ENCODE results near the gene TAB3.

The TAB3 gene

GRCh38 chrX:30918480-30918879 lies 29.4 kb upstream of the TAB3 start (continued):
- TF ChIP-seq ZNF692 (tag by site-specific recombination; IDR thresholded peaks at IDR 0.05): no peak

- Histone ChIP-seq H3K36me3 (ENCODE audit: control insufficient read depth in 2 of 2, insufficient read depth in 1 of 2, low read length in 2 of 2) (no peaks in the 10 kb centered on the region), H3K4me1 (ENCODE audit: control insufficient read depth, insufficient read depth, low read length) (no peaks in the 10 kb centered on the region), H3K27ac (ENCODE audit: extremely low read depth, low read depth, low read length) (no peak overlapping the region), H3K9me3 (ENCODE audit: control insufficient read depth, insufficient read depth, low read depth, low read length) (no peaks in the 10 kb centered on the region), H3K4me3 (ENCODE audit: low read depth, low read length) (no peak overlapping the region)
- TF ChIP-seq PRDM10 (tag by site-specific recombination; IDR thresholded peaks at IDR 0.05): 0 out of 2 replicates have a peak, but pooled peaks have one; percentile 28
- TF ChIP-seq ZFP41 (tag by site-specific recombination; IDR thresholded peaks at IDR 0.05; ENCODE audit: borderline replicate concordance): no peak
- TF ChIP-seq KLF10 (tag by site-specific recombination; IDR thresholded peaks at IDR 0.05): no peak
- TF ChIP-seq ZNF623 (tag by site-specific recombination; IDR thresholded peaks at IDR 0.05): no peak
- no peak for TF ChIP-seq ZNF324 (tag by site-specific recombination; IDR thresholded peaks at IDR 0.05)
- POLR2A ChIA-PET: no interaction called here
- CTCF ChIA-PET: no interaction called here
Observed at GRCh38 chrX:30913492-30913891, 24.4 kb upstream of the TAB3 start.

GRCh38 chrX:30910124-30910860 lies 21.2 kb upstream of the TAB3 start:
- CTCF ChIA-PET: interaction anchor here (0.7 kb wide), 1 partner anchor 136 kb away, joined by 4 read pairs; no protein-coding TSS in a partner anchor

More at GRCh38 chrX:30910124-30910860, 21.2 kb upstream of the TAB3 start:
- Histone ChIP-seq H3K4me1 (ENCODE audit: control insufficient read depth, insufficient read depth, low read length) (no peaks in the 10 kb centered on the region), H3K4me3 (ENCODE audit: low read depth, low read length) (no peak overlapping the region), H3K36me3 (ENCODE audit: control insufficient read depth in 2 of 2, insufficient read depth in 1 of 2, low read length in 2 of 2) (no peaks in the 10 kb centered on the region), H3K9me3 (ENCODE audit: control insufficient read depth, insufficient read depth, low read depth, low read length) (no peaks in the 10 kb centered on the region), H3K27ac (ENCODE audit: extremely low read depth, low read depth, low read length) (no peak overlapping the region)
- TF ChIP-seq ZNF404 (tag by site-specific recombination; IDR thresholded peaks at IDR 0.05) (no peak), ZNF843 (tag by site-specific recombination; IDR thresholded peaks at IDR 0.05) (no peak), ZBTB48 (tag by site-specific recombination; IDR thresholded peaks at IDR 0.05) (no peak), ZNF121 (tag by site-specific recombination; IDR thresholded peaks at IDR 0.05) (no peak), PRDM10 (tag by site-specific recombination; IDR thresholded peaks at IDR 0.05) (no peak), ZBTB11 (tag by site-specific recombination; conservative IDR thresholded peaks at IDR 0.05; ENCODE audit: low read depth) (no peak), YY2 (tag by site-specific recombination; IDR thresholded peaks at IDR 0.05) (no peak), ZNF433 (tag by site-specific recombination; IDR thresholded peaks at IDR 0.05; ENCODE audit: low read depth) (no peak), ZNF324 (tag by site-specific recombination; IDR thresholded peaks at IDR 0.05) (no peak), KLF10 (tag by site-specific recombination; IDR thresholded peaks at IDR 0.05) (no peak), ZFP69B (tag by site-specific recombination; IDR thresholded peaks at IDR 0.05) (no peak), ZNF768 (tag by site-specific recombination; IDR thresholded peaks at IDR 0.05) (no peak), KLF8 (tag by site-specific recombination; IDR thresholded peaks at IDR 0.05) (no peak), ZNF624 (tag by site-specific recombination; IDR thresholded peaks at IDR 0.05) (no peak)
- POLR2A ChIA-PET: no interaction called here

All from HEK293 (cell line).